ENCODE results near the gene PAH. TPM values are rescaled to one million over a fixed set of nuclear protein-coding genes. Genes with fewer than 3 reads are reported as not detected.

PAH gene
- polyA plus RNA-seq, 1 donor from 2014 or later: not detected

DNA sequence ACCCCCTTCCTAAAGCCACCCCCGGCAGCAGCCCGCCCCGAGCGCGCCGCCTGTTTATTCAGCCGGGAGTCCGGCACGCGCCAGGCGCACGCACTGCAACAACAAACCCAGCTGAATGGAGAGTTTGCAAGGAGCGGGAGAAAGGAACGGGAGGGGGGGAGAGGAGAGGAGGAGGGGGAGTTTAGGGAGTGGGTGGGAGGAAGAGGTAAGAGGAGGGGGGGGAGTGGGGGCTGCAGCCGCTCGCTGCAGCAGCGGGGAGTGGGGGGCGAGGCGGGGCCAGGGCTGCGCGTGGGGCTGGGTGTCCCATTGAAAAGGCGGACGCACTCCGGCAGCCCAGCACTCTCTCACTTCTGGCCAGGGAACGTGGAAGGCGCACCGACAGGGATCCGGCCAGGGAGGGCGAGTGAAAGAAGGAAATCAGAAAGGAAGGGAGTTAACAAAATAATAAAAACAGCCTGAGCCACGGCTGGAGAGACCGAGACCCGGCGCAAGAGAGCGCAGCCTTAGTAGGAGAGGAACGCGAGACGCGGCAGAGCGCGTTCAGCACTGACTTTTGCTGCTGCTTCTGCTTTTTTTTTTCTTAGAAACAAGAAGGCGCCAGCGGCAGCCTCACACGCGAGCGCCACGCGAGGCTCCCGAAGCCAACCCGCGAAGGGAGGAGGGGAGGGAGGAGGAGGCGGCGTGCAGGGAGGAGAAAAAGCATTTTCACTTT lies 40.5 kb upstream of the PAH start, which contains the start of gene ASCL1:
TSS of gene ASCL1 (plus strand) at position 336 of the 712 bp plus-strand sequence. CDS start 571 bp downstream, outside the sequence.
- Mint-ChIP-seq H3K4me3 (peak within 1 kb of the TSS; percentile 82 to 94 (median 92)), H3K4me1 (peaks cover 15 to 24% (median 18%) of the 10 kb centered on the region in 3 donors), H3K27ac (peak within 1 kb of the TSS in 2 of 3 donors; percentile 14 to 84), H3K36me3 (peaks cover 1% of the 10 kb centered on the region), H3K27me3 (peaks cover 68% of the 10 kb centered on the region), H3K9me3 (peaks cover 0 to 4% (median 2%) of the 10 kb centered on the region in 3 donors)

DNA sequence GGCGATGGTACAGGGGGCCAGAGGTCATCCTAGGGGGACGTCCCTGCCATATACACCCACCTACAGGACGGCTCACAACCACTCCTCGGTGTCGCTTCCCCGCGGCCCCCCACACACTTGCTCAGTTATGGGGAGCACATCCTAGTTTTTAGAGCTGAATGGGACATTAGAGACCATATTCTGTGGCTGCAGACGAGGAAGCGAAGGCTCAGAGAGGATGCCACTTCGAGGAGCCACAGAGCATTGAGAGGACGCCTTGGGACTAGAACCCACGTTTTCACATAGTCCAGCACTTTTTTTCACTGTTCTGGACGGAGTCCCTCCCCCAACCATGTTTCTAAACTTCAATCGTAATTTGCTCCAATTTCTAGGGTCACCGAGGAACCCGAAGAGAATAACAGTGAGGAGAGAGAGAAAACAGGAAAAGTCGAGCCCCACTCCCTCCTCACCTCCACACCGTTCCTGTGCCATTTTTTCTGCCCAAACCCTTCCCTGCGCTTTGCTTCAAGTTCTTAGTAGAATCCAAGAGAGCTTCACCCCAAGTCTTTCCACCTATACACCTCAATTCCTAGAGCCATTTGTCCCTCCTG lies 39.8 kb upstream of the PAH start:
- peaks cover 1% of the 10 kb centered on the region for H3K36me3 Mint-ChIP-seq
- peaks cover 17 to 22% (median 18%) of the 10 kb centered on the region in 3 donors for H3K4me1 Mint-ChIP-seq
- H3K27me3 Mint-ChIP-seq: peaks cover 68% of the 10 kb centered on the region
- peak overlapping the region; percentile 66 to 91 (median 74) for H3K4me3 Mint-ChIP-seq
- H3K27ac Mint-ChIP-seq: no peak overlapping the region
- H3K9me3 Mint-ChIP-seq: peaks cover 0 to 4% (median 2%) of the 10 kb centered on the region in 3 donors

DNA sequence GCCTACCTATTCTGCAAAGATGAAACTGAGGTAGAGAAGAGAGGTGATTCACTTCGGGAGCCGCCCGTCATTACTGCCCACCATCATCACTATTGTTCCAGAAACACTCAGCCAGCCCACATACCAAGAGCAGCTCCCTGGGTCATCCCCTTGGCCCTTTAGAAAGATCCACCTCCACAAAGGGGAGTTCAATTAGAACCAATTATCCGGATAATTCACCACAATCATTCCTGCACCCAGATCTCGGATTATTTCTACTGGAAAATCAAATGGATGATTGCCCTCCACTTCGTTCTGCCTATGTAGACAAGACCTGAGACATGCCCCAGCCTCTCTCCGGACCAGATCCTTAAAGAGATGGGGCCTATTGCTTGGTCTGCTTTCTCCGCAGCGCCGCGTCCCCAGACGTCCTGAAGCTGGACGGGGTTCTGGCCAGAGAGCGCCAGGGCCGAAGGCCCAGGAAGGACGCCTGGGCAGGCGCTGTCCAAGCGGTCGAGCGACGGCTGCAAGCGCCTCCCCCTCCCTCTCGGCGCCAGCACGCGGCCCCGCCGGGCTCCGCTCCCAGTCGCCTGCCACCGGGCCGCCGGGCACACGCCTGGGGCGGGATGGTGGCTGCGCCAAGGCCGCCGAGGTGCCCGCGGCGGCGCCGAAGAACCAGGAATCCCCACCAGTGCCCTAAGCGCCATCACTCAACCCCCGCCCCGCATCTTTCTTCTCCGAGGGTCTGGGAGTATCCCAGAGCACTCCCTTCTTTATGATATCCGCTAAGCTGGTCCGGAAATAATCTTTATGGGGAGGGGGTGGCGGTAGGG lies 39.1 kb upstream of the PAH start:
- Mint-ChIP-seq H3K4me3 (peak overlapping the region in 2 of 4 donors; percentile 38 to 91), H3K27ac (peak overlapping the region in 2 of 3 donors; percentile 46 to 75), H3K27me3 (peaks cover 67% of the 10 kb centered on the region), H3K9me3 (peaks cover 0 to 4% (median 2%) of the 10 kb centered on the region in 3 donors), H3K4me1 (peaks cover 18 to 20% (median 19%) of the 10 kb centered on the region in 3 donors), H3K36me3 (peaks cover 1% of the 10 kb centered on the region)

DNA sequence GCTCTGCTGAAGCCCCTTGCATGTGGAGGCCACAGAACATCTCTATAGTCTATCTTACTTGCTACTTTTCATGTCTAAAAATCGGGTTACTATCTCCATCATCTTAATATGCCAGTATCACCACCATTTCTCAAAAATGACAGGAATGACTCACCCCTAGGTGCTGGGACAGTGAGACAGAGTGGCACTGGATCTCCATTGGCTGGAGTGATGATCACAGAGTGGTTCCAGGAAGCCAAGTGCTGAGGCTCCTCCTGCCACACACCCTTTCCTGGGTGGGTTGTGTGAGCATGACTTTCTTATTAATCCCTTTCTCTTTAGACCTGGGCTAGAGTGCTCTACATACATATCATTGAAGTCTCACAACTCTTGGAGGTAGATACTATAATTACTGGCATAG lies 37.1 kb upstream of the PAH start:
- H3K27ac Mint-ChIP-seq: no peak overlapping the region
- H3K36me3 Mint-ChIP-seq: peaks cover 1% of the 10 kb centered on the region
- peaks cover 0 to 1% (median 0%) of the 10 kb centered on the region in 3 donors for H3K9me3 Mint-ChIP-seq
- H3K27me3 Mint-ChIP-seq: peaks cover 68% of the 10 kb centered on the region
- H3K4me1 Mint-ChIP-seq: peaks cover 17 to 20% (median 19%) of the 10 kb centered on the region in 3 donors
- peak overlapping the region in 1 of 4 donors; percentile 24 for H3K4me3 Mint-ChIP-seq

DNA sequence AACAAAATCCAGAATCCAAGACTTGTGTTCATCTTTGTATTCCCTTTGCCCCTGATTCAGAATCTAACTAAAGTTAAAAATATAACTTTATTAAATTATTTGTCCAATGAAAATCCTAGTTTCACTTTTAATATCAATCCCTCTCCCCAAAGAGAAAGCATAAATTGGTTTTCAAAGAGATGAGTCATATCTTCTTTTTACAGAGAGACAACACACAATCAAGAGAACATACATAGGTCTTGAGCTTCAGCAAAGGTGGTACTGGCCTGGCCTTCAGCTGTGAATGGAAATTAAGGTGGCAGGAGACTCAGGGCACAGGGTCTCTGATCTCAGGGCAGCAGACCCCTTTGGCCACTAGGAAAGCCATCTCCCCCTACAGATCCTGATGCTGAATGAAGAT lies 36.2 kb upstream of the PAH start:
- no peak overlapping the region for H3K27ac Mint-ChIP-seq
- H3K27me3 Mint-ChIP-seq: peaks cover 64% of the 10 kb centered on the region
- H3K4me3 Mint-ChIP-seq: peak overlapping the region in 1 of 4 donors; percentile 43
- peaks cover 1% of the 10 kb centered on the region for H3K36me3 Mint-ChIP-seq
- peaks cover 14 to 20% (median 16%) of the 10 kb centered on the region in 3 donors for H3K4me1 Mint-ChIP-seq
- H3K9me3 Mint-ChIP-seq: no peaks in the 10 kb centered on the region

DNA sequence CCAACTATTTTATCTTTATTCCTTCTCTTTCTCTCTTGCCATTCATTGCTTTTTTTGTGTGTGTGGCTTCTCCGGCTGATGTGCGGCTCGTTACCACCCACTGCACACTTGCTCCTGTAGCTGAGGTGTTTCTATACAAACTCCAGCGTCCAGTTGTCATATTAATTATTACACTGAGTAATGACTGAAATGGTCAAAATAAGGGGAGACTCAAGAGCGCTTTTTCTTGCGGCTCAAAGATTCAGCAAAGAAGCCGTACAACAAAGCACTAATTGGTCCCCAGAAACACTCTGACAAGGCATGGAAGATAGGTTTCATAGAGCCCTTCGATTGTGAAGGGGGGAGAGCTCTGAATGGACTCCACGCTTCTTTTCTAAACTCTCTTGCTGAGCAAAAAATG lies 34.8 kb upstream of the PAH start:
- no peaks in the 10 kb centered on the region for H3K9me3 Mint-ChIP-seq
- peaks cover 5 to 10% (median 10%) of the 10 kb centered on the region in 3 donors for H3K4me1 Mint-ChIP-seq
- H3K27me3 Mint-ChIP-seq: peaks cover 63% of the 10 kb centered on the region
- peaks cover 1% of the 10 kb centered on the region for H3K36me3 Mint-ChIP-seq
- H3K4me3 Mint-ChIP-seq: peak overlapping the region in 2 of 4 donors; percentile 1 to 77
- no peak overlapping the region for H3K27ac Mint-ChIP-seq

DNA sequence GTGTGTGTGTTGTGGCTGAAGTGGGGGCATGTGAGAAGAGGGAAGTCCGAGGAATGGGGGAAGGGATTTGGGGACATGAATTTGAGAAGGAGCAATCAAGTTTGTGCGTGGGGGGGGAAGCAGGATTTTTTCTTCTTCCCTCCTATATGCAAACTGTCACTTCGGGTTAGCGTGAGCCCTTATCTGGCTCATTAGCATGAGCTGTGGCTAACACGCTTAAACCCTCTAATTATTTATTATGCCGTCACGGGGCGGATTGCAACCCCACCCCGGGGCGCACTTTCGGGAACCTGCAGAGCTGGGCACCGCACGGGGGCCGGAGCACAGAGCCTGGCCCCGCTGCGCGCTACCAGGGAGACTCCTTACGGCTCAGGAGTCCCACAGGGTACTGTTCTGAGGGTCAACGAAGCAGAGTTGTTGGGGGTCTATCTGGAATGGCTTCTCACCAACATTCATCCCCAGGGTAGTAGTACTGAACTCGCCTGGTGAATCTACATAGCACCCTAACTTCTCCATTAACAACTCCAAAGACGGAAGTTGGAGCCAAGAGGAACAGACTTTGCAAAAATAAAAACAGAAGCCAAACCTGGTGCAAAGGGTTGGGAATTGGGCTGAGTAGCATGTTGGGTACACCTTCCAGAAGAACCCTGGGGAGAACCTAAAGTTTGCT lies 34.0 kb upstream of the PAH start:
- Mint-ChIP-seq H3K9me3 (no peaks in the 10 kb centered on the region), H3K4me1 (peaks cover 3 to 9% (median 8%) of the 10 kb centered on the region in 3 donors), H3K27ac (no peak overlapping the region), H3K27me3 (peaks cover 59% of the 10 kb centered on the region), H3K36me3 (peaks cover 1% of the 10 kb centered on the region), H3K4me3 (peak overlapping the region in 3 of 4 donors; percentile 34 to 89 (median 85))

DNA sequence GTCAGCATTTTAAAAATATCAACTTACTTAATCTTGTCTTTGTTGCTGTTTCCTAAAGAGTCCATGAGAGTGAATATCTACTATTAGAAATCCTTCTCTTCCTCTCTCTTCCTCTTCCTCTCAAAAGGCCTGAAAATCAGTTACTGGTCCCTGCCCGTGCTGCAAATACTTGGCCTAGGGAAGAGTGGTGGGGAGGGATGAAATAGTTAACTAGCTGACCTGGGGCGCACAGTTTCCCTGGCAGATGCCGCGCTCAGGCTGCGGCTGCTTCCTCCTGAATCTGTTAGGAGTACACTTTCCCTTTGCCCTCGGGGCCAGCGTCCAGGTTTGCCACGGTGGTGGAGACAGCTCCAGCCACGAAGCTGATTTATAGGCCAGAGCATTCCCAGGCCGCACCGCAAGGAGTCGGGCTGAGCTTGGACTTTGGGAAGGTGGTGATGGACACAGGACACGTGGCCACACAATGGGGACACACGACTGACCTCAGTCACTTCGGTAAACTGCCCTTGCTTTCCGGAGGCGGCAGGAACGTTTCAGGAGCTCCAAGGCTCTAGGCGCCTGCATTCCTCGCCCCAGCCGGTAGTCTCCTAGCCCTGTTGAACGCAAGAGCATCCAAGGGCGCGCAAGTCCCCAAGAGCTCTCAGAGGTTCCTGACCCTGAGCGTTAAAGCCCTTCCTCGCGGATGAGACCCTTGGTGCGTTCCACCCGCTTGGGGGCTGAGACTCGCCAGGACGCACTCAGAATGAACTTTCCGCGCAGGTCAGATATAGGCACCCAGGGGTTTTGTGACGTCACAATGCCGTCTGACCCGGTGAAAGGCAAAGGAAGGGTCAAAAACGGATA lies 33.3 kb upstream of the PAH start:
- H3K9me3 Mint-ChIP-seq: no peaks in the 10 kb centered on the region

DNA sequence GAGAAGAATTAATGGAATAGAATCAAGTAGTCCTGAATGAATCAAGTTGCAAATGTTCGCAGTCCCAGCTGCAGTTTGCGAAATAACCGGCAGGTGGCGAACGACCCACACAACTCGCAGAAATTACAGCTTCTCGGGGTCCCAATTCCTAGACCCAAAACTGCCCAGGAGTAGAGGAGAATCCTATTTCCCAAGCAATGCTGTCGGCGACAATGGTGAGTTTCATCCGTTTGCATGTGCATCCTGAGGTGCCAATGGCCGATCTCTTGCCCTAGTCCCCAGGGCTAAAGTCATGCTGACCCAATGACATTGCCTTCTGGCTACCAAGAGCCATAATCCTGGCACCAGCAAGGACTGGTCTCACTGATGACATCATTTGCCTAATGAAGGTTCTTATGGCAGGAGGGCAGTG lies 31.9 kb upstream of the PAH start:
- no peaks in the 10 kb centered on the region for H3K36me3 Mint-ChIP-seq
- peaks cover 39% of the 10 kb centered on the region for H3K27me3 Mint-ChIP-seq
- peak overlapping the region in 1 of 3 donors; percentile 39 for H3K27ac Mint-ChIP-seq
- H3K9me3 Mint-ChIP-seq: no peaks in the 10 kb centered on the region
- peak overlapping the region in 1 of 4 donors; percentile 51 for H3K4me3 Mint-ChIP-seq
- H3K4me1 Mint-ChIP-seq: peaks cover 3 to 9% (median 4%) of the 10 kb centered on the region in 3 donors

More for the DNA sequence above, 33.3 kb upstream of the PAH start:
- peaks cover 1% of the 10 kb centered on the region for H3K36me3 Mint-ChIP-seq
- no peak overlapping the region for H3K27ac Mint-ChIP-seq
- H3K4me3 Mint-ChIP-seq: peak overlapping the region in 3 of 4 donors; percentile 34 to 89 (median 85)
- H3K27me3 Mint-ChIP-seq: peaks cover 52% of the 10 kb centered on the region
- peaks cover 3 to 9% (median 4%) of the 10 kb centered on the region in 3 donors for H3K4me1 Mint-ChIP-seq

DNA sequence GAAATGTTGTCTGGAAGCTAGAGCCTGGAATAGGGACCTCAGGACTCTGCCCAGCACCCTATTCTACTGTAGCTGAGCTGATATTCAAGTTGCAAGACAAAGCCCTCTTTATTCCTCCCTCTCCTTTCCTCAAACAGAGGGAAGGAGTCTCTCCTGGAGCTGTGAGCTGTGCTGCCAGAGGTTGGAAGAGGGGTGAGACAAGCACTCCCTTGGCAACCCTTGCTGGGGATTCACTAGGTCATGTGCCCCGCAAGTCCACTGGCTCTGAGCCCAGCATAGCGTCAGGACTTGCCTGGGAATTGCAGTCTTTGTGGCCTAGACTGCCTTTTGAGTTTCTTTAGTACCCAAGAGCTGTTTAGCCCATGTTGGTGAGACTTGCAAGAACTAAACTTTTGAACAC lies 29.0 kb upstream of the PAH start:
- Mint-ChIP-seq H3K27me3 (peaks cover 32% of the 10 kb centered on the region), H3K9me3 (peaks cover 0 to 10% (median 4%) of the 10 kb centered on the region in 3 donors), H3K36me3 (no peaks in the 10 kb centered on the region), H3K4me1 (peaks cover 0 to 9% (median 3%) of the 10 kb centered on the region in 3 donors), H3K27ac (no peak overlapping the region), H3K4me3 (no peak overlapping the region)

DNA sequence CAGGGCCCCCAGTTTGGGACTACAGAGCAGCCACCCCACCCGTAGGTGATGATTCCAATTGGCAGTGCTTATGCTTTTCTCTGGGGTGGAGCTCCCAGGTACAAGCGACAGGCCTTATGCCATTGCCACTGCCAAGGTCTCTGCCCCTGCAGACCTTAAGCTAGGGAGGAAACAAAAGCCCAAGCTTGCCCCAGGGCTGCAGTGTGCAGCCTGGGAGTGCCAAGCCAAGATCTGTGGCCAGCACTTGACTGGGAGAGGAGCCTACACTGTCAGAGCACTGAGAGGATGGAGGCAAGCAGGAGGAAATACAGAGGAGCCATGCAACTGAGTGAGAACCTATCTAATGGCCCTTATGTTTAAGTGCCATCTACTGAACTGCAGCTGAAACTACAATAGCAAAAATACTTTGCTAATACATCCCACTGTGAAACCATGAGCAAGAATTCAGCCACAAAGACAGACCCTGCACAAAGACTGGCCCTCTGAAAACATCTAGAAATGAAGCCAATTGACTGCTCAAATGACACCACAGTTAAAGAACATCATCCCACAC lies 22.7 kb upstream of the PAH start:
- Mint-ChIP-seq H3K27me3 (peaks cover 26% of the 10 kb centered on the region), H3K4me3 (no peak overlapping the region), H3K27ac (no peak overlapping the region), H3K36me3 (peaks cover 2% of the 10 kb centered on the region), H3K9me3 (peaks cover 0 to 14% (median 12%) of the 10 kb centered on the region in 3 donors), H3K4me1 (no peaks in the 10 kb centered on the region)

DNA sequence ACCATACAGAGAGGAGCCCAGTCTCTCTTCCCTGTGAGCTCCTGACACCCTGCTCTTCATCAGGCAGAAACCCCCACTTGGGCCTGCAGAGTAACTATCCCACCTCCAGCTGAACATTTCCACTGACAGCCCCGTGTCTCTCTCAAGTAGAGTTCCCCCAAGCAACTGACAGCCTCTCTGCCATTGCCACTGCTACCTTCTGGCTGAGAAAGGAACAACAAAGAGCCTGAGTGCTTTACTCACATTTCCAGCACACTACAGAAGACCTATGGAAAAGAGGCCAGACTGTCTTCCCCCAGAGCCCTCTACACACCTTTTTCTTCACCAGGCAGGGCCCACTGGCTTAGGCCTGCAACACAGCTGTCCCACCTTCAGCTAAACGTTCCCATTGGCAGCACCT lies 22.0 kb upstream of the PAH start:
- H3K27ac Mint-ChIP-seq: no peak overlapping the region
- H3K27me3 Mint-ChIP-seq: peaks cover 26% of the 10 kb centered on the region
- H3K36me3 Mint-ChIP-seq: peaks cover 2% of the 10 kb centered on the region
- no peaks in the 10 kb centered on the region for H3K4me1 Mint-ChIP-seq
- peak overlapping the region in 1 of 4 donors; percentile 56 for H3K4me3 Mint-ChIP-seq
- peaks cover 0 to 14% (median 12%) of the 10 kb centered on the region in 3 donors for H3K9me3 Mint-ChIP-seq

DNA sequence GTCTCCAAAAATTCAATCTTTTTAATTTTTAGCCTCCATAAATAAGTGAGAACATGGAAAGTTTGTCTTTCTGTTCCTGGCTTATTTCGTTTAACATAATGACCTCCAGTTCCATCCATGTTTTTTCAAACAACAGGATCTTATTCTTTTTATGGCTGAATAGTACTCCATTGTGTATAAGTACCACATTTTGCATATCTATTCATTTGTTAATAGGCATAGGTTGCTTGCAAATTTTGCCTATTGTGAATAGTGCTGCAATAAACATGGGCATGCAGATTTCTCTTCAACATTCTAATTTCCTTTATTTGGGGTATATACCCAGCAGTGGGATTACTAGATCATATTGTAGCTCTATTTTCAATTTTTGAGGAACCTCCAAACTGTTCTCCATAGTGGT lies 16.1 kb upstream of the PAH start:
- Mint-ChIP-seq H3K27ac (no peak overlapping the region), H3K36me3 (peaks cover 2% of the 10 kb centered on the region), H3K9me3 (peaks cover 0 to 2% (median 0%) of the 10 kb centered on the region in 3 donors), H3K4me3 (no peak overlapping the region), H3K4me1 (no peaks in the 10 kb centered on the region), H3K27me3 (peaks cover 24% of the 10 kb centered on the region)

All from IgD-negative memory B cell (primary cell).